Measurements from ENCODE around the gene PLEKHG7.

GRCh38 chr12:92732216-92732615 is 29.4 kb downstream of the PLEKHG7 start:
- no peak for TF ChIP-seq POLR2AphosphoS5 (IDR thresholded peaks at IDR 0.05; ENCODE audit: low read depth, low read length)
- TF ChIP-seq TAF1 (IDR thresholded peaks at IDR 0.05; ENCODE audit: borderline replicate concordance, insufficient read depth, low read length), result no peak
- no peak for TF ChIP-seq SIN3A (IDR thresholded peaks at IDR 0.05; ENCODE audit: borderline replicate concordance, insufficient read depth, low read length)
- no peak for TF ChIP-seq FOXP2 (optimal IDR thresholded peaks at IDR 0.05; ENCODE audit: borderline replicate concordance, extremely low read depth, extremely low read length, insufficient read depth)
- no peak for TF ChIP-seq REST (IDR thresholded peaks at IDR 0.05; ENCODE audit: insufficient read depth in 1 of 2, low read depth in 2 of 2, low read length in 2 of 2)
